Endothelial cell of hepatic sinusoid (primary cell): ENCODE data around the gene EXO1.

Experiments
- in situ Hi-C: cut with HindIII; loops from 2 replicates; pipeline ENCODE4 v1.10.0; 2017; ENCODE audit warnings: low sequenced_read_pairs

The EXO1 gene

GRCh38 chr1:241881440-241881839 is 33.4 kb downstream of the EXO1 start:
- in situ Hi-C loops = loop anchor here (25.0 kb wide), 1 partner anchor 106 kb away; the partner anchor contains the start of gene MAP1LC3C

DNA sequence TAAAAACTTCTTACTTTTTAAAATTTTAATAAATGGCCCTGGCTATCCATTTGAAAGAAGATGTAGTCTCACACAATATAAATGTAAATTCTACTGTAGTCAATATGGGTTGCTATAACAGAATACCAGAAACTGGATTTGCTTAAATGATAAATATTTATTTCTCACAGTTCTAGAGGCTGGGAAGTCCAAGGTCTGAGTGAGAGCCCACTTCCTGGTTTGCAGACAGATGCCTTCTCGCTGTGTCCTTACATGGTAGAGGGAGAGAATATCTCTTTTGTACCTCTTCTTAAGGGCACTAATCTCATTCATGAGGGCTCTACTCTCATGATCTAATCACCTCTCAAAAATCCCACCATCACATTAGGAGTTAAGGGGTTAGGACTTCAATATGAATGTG is 35.2 kb downstream of the EXO1 start:
- in situ Hi-C loops = loop anchor here (25.0 kb wide), 1 partner anchor 104 kb away; the partner anchor contains the start of gene MAP1LC3C

DNA sequence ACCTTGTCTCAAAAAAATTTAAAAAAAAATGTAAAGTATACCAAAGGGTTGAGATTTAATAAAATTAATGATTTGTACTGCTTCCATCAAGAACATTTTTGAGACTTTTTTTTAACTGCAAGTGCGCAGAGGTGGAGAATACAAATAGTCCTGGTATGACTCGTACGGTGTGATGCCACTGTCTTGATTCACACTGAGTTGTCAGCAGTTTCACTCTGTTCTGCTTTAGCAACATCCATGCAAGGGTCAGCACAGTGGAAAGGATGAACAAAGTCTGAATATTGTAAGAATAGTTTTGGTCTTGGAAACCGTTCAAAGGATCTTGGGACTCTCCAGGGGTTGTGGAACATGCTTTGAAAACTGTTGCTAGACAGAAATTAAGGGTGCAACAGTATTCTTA is 40.2 kb downstream of the EXO1 start:
- in situ Hi-C loops = loop anchor here (25.0 kb wide), 1 partner anchor 99 kb away; the partner anchor contains the start of gene MAP1LC3C

DNA sequence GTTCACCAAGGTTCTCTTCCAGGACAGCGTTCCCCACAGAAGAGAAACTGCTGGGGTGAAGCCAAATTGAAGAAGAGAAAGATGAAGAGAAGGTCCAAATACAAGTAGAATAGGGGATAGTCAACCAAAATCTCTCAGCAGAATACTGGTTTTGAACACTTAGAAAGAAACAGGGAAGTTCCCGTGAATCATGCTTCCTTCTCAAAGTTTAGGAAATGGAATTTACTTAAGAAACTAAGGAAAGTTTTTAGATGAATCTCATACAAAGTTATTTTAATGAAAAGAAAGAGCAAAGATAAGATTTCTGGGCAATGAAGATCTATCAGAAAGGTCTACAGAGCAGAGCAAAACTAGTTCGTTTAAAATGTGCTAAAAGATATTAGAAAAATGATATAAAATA is 43.3 kb downstream of the EXO1 start:
- in situ Hi-C loops = loop anchor here (25.0 kb wide), 1 partner anchor 96 kb away; the partner anchor contains the start of gene MAP1LC3C

DNA sequence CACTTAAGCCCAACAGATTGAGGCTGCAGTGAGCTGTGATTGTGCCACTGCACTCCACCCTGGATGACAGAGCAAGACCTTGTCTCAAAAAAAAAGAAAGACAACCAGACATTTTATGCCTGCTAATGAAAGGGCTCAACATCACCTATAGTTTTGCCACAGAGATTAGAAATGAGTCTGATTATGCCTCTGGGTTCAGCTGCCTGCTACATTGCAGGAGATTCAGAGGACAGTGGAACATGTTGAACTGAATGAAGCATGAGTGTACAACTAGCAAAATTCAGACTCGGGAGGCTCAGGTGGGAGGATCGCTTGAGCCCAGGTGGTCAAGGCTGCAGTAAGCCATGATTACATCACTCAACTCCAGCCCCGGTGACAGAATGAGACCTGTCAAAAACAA is 46.0 kb downstream of the EXO1 start:
- in situ Hi-C loops = loop anchor here (25.0 kb wide), 1 partner anchor 93 kb away; the partner anchor contains the start of gene MAP1LC3C

DNA sequence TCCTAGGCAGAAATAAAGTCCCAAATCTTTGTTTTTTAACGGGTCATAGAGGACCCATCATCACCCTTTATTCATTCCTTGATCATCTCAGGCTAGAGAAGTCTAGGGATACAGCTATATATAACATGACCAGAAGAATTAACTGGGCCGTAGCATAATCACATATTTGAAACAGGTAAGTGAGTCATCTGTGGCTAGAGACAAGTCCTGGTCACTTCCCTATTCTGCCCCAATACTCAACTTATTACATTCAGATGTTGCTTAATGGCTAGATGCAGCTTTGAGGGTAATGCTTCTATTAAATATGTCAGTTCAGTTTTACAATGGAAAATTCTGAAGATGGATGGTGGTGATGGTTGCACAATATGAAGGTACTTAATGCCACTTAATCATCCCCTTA is 47.0 kb downstream of the EXO1 start:
- in situ Hi-C loops = loop anchor here (25.0 kb wide), 1 partner anchor 92 kb away; the partner anchor contains the start of gene MAP1LC3C

- in situ Hi-C loops = loop anchor here (25.0 kb wide), 1 partner anchor 91 kb away; the partner anchor contains the start of gene MAP1LC3C
These were observed 48.6 kb downstream of the EXO1 start for GRCh38 chr1:241896670-241896962.

DNA sequence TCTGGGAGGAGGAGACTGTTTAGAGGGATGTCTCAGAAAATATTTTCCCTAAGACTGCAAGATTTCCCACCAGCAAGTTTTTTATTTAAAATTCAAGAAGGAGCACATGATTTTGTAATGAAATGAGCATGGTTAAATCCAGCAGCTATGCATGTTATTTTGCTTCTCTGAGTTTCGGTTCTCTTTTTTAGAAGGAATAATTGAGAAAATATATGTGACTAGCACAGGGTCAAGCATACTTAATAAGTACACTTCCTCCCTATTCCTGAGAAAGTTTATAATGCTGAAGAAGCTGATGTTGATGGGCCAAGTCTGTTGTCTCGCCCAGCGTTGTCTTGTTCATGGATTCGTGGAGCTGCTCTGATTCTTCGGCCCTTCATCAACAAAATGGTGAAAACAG is 51.2 kb downstream of the EXO1 start:
- in situ Hi-C loops = loop anchor here (25.0 kb wide), 1 partner anchor 88 kb away; the partner anchor contains the start of gene MAP1LC3C

- in situ Hi-C loops = no loop called here
These were observed 52.4 kb downstream of the EXO1 start for GRCh38 chr1:241900381-241900780.

DNA sequence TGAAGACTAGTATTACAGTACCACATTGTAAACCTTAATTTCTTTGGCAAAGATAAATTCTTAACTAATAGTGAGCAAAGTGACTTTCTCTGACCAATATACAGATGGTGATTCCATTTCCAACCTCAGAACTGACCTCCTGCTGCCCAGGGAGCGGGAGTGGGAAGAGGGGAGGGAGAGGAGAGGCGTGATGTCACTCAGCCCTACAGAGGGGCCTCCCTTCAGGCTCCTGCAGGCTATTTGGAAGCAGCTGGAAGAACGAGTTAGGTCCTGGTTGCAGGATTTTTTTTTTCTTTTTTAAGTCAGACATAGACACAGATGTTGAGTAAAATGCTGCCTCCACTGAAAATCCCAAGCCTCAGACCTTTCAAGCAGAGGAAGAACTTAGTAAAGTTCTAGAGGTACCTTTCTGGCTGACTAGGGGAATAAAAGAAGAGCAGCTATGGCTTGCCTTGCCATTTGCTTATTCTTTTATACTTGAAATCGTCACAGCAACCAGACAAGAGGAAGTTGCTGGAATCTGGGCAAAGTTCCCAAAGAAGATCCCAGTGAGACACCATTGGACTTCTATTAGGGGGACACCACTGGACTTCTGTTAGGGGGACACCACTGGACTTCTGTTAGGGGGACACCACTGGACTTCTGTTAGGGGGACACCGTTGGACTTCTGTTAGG is 54.5 kb downstream of the EXO1 start:
- in situ Hi-C loops = no loop called here

DNA sequence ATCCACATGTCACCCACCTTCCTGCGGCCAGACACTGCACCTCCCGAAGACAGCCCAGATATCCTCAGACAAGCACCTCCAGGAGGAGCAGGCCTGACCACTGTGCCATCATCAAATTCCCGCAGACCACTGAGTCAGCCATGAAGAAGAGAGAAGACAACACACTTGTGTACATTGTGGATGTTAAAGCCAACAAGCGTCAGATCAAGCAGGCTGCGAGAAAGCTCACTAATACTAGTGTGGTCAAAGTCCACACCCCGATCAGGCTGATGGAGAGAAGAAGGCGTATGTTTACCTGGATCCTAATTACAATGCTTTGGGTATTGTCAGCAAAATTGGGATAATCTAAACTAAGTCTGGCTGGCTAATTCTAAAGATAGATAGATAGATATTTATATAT is 68.2 kb downstream of the EXO1 start:
- in situ Hi-C loops = no loop called here

GRCh38 chr1:241917487-241917886 is 69.5 kb downstream of the EXO1 start:
- in situ Hi-C loops = no loop called here

DNA sequence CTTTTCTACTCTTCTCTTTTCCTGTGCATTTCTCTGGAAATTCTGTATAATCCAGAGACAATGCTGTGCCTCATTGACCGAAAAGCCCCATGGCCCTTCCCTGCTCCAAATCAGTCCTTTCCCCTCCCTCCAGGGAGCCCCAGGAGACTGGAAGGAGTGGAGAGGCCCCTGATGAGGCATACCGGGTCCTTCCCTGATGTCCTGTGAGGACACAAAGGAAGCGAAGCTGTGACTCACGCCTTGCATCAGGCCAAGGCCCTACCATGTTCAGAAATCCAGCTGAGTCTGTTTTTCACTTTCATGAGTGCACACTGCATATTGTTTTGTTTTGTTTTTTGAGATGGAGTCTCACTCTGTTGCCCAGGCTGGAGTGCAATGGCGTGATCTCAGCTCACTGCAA is 70.9 kb downstream of the EXO1 start:
- in situ Hi-C loops = no loop called here

- in situ Hi-C loops = no loop called here
These were observed 76.2 kb downstream of the EXO1 start for GRCh38 chr1:241924080-241924808.

DNA sequence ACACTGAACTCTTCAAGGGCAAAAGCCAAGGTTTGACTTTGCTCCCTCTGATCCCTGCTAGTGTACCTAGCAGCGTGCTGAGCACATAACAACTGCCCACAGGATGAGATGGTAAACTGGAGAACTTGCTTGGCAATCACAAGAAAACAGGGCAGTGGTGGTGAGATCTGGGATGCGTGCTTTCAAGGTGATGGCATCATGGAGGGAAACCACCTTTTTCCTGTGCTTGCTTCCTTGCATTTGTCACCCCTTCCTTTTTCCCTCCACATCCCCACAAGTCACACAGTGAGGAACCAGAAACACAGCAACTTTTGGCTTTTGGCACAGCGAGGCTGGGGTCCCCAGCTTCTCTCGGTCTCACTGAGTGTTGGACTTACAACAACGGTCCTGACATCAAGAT is 78.1 kb downstream of the EXO1 start:
- in situ Hi-C loops = no loop called here

- in situ Hi-C loops = no loop called here
These were observed 79.3 kb downstream of the EXO1 start for GRCh38 chr1:241927321-241927720.

DNA sequence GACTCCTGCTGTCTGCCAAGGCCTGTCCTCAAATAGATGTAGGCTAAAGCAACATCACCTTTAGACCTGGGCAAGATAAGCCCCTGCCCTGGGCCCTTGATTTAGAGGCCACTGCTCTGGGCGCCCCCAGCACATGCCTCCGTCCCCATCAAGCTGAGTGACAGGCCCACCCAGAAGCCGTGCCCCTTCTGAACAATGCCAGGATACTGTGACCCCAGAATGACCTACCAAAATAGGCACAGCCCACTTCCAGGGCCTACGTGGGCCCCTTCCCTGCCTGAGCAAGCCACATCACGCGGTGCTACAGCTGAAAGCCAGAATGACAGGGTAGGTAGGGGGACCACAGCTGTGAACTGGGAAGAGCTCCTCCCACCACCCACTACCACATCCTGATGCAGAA is 84.8 kb downstream of the EXO1 start:
- in situ Hi-C loops = no loop called here

DNA sequence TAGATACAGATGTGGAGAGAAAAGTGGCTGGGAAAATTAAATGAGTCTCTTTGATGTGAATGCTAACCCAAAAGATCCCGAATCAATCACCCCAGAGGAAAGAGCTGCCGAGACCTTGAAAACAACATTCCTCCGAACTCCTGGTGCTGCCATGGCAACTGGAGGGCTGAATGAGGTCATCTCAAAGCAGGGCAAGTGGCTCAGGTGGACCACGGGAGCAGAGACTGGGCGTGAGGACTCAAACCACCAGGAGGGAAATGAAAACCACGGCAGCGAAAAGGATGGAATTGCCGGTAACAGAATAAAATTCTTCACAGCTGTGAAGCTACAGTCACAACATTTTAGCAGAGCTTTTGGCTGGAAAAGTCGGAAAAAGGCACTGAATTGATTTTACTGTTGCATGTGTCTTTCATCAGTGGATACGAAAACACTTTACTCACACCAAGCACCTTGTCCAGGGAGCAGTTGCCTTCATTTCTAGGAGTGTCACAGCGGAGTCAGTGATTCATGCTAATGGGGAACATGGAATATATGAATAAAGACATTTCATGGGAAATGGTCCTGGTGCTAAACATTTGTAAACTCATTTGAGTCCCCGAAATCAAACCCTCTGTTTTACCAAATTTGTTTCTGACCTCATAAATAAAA is 86.3 kb downstream of the EXO1 start:
- in situ Hi-C loops = no loop called here

DNA sequence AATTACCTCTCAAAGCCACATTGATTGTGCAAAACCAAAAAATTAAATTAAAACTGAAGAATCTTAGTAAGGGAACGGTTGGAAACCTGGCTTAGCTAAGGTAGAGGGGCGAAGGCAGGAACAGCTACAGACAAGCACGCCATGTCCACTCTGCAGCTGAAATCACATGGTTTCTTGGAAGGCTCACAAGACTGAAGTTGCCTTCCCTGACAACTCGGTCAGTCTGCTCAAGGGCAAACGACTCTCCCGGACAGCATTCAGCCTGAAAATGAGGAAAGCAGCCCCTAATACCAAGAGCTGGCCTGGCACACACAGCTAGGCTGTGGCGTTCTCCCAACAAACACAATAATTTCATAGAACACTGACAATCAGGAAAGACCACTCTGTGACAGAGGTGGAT is 86.9 kb downstream of the EXO1 start:
- in situ Hi-C loops = no loop called here
